OCI-LY1 (cell line): ENCODE results near the gene HARBI1.

Experiments
- H2AFZ ChIP-seq: fragments of 200-600 bp; sonication (generic), shearing (Covaris generic); 2 replicates; pipeline ENCODE4 v1.6.0; 2014; ENCODE audit warnings: antibody characterized with exemption, mild to moderate bottlenecking, low read length
- H3F3A ChIP-seq: fragments of 200-600 bp; sonication (generic), shearing (Covaris generic); 2 replicates; pipeline ENCODE4 v1.6.0; 2014; ENCODE audit warnings: mild to moderate bottlenecking, antibody characterized with exemption, low read length, moderate library complexity; ENCODE audit not compliant: insufficient read depth
- H3K27ac ChIP-seq: fragments of 200-600 bp; sonication (generic); 2 replicates; pipeline ENCODE4 v1.5.1; 2014; ENCODE audit warnings: low read length, mixed run types, mild to moderate bottlenecking, low read depth; ENCODE audit not compliant: poor library complexity, severe bottlenecking
- H3K27me3 ChIP-seq: fragments of 200-600 bp; sonication (generic); 2 replicates; pipeline ENCODE4 v1.6.0; 2014; ENCODE audit warnings: antibody characterized with exemption, mild to moderate bottlenecking, low read length, moderate library complexity; ENCODE audit not compliant: insufficient read depth
- H3K36me3 ChIP-seq: fragments of 200-600 bp; sonication (generic); 2 replicates; pipeline ENCODE4 v1.6.1; 2014; ENCODE audit warnings: mild to moderate bottlenecking, antibody characterized with exemption, low read length, moderate library complexity, mixed read lengths; ENCODE audit not compliant: insufficient read depth
- H3K4me1 ChIP-seq: fragments of 200-600 bp; sonication (generic); 2 replicates; pipeline ENCODE4 v1.5.1; 2014; ENCODE audit warnings: mild to moderate bottlenecking, low read length, moderate library complexity; ENCODE audit not compliant: insufficient read depth, severe bottlenecking
- H3K4me2 ChIP-seq: fragments of 200-600 bp; sonication (generic), shearing (Covaris generic); 2 replicates; pipeline ENCODE4 v1.6.1; 2014; ENCODE audit warnings: low read length
- H3K4me3 ChIP-seq: fragments of 200-600 bp; sonication (generic); 2 replicates; pipeline ENCODE4 v1.5.1; 2014; ENCODE audit warnings: low read length, low read depth, mild to moderate bottlenecking, mixed read lengths; ENCODE audit not compliant: poor library complexity, severe bottlenecking
- H3K79me2 ChIP-seq: fragments of 200-600 bp; shearing (Covaris generic); 2 replicates; pipeline ENCODE4 v1.6.1; 2016; ENCODE audit warnings: mixed run types, low read length, mixed read lengths; ENCODE audit not compliant: insufficient read depth
- H3K9ac ChIP-seq: fragments of 200-600 bp; sonication (generic), shearing (Covaris generic); 2 replicates; pipeline ENCODE4 v1.6.1; 2014; ENCODE audit warnings: mild to moderate bottlenecking, low read length, mixed read lengths
- H3K9me2 ChIP-seq: fragments of 200-600 bp; sonication (generic), shearing (Covaris generic); 2 replicates; pipeline ENCODE4 v1.6.1; 2014; ENCODE audit warnings: low read depth, mild to moderate bottlenecking, low read length, mixed read lengths
- H3K9me3 ChIP-seq: fragments of 200-600 bp; shearing (Covaris generic); 2 replicates; pipeline ENCODE4 v1.6.1; 2014; ENCODE audit warnings: low read length, mixed read lengths
- H4K20me1 ChIP-seq: fragments of 200-600 bp; sonication (generic), shearing (Covaris generic); 2 replicates; pipeline ENCODE4 v1.6.0; 2016; ENCODE audit warnings: mild to moderate bottlenecking, low read length; ENCODE audit not compliant: insufficient read depth
- EZH2 ChIP-seq: fragments of 200-600 bp; sonication (generic), shearing (Covaris generic); IDR thresholded peaks from 2 replicates; pipeline ENCODE4 v1.8.0; 2017; ENCODE audit warnings: borderline replicate concordance, mixed run types, mild to moderate bottlenecking, antibody characterized with exemption, low read length, moderate library complexity, mixed read lengths
- TF ChIP-seq, protein P1 (sequence below): fragments of 200-600 bp; sonication (generic), shearing (Covaris generic); IDR thresholded peaks from 2 replicates; pipeline ENCODE4 v1.5.1; 2017; ENCODE audit warnings: mild to moderate bottlenecking, antibody characterized with exemption, low read length, moderate library complexity, mixed read lengths

The HARBI1 gene

DNA sequence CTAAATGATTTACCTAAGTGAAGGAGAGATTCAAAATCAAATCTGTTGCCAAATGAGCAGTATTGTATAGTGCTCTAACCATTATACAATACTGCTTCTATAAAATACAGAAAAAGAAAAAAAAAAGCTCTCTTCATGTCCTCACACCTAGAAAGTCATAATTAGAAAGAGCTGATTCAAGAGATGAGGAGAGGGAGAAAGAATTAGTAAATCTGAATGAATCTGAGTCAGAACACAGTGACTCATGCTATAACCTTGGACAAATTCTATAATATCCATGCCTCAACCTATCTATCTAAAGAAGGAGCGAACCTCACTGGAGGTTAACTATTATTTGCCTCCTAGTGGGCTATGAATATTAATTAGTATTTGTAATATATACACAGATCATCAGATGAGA is 52.6 kb downstream of the HARBI1 start:
- 0 out of 2 replicates have a peak, but pooled peaks cover 4% of the 10 kb centered on the region for H3K9me3 ChIP-seq
- H3K27ac ChIP-seq = no peak overlapping the region
- no peak overlapping the region for H3K9ac ChIP-seq
- H3K4me1 ChIP-seq = peaks cover 29% of the 10 kb centered on the region
- TF ChIP-seq, protein P1, sequence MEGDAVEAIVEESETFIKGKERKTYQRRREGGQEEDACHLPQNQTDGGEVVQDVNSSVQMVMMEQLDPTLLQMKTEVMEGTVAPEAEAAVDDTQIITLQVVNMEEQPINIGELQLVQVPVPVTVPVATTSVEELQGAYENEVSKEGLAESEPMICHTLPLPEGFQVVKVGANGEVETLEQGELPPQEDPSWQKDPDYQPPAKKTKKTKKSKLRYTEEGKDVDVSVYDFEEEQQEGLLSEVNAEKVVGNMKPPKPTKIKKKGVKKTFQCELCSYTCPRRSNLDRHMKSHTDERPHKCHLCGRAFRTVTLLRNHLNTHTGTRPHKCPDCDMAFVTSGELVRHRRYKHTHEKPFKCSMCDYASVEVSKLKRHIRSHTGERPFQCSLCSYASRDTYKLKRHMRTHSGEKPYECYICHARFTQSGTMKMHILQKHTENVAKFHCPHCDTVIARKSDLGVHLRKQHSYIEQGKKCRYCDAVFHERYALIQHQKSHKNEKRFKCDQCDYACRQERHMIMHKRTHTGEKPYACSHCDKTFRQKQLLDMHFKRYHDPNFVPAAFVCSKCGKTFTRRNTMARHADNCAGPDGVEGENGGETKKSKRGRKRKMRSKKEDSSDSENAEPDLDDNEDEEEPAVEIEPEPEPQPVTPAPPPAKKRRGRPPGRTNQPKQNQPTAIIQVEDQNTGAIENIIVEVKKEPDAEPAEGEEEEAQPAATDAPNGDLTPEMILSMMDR = no peak
- TF ChIP-seq EZH2 = no peak
- H4K20me1 ChIP-seq = no peaks in the 10 kb centered on the region
- H3K4me3 ChIP-seq = no peak overlapping the region
- no peaks in the 10 kb centered on the region for H3K27me3 ChIP-seq
- no peak overlapping the region for H2AFZ ChIP-seq
- H3F3A ChIP-seq = no peaks in the 10 kb centered on the region
- no peaks in the 10 kb centered on the region for H3K9me2 ChIP-seq
- no peak overlapping the region for H3K4me2 ChIP-seq
- H3K79me2 ChIP-seq = peaks cover 35% of the 10 kb centered on the region
- peaks cover 3% of the 10 kb centered on the region; the same call in 1 of the 2 replicates for H3K36me3 ChIP-seq

DNA sequence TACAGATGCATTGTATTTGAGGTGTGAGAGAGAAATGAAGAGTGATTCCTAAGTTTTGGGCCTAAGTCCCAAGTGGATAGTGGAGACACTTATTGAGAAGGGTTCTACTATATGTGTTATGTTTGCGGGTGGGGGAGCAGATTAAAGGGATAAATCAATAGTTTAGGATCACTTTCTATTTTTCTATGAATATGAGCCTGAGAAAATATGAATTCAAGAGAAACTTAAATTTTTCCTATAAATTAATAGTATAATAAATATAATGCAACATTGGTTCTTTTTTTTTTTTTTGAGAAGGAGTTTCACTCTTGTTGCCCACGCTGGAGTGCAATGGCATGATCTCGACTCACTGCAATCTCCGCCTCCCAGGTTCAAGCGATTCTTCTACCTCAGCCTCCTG is 54.5 kb downstream of the HARBI1 start:
- Histone ChIP-seq H3K27me3 (no peaks in the 10 kb centered on the region), H3K9me3 (0 out of 2 replicates have a peak, but pooled peaks cover 2% of the 10 kb centered on the region), H3K9me2 (no peaks in the 10 kb centered on the region), H3K9ac (no peak overlapping the region), H3K36me3 (peaks cover under 1% of the 10 kb centered on the region; the same call in 1 of the 2 replicates), H3K4me1 (peaks cover 38% of the 10 kb centered on the region), H4K20me1 (no peaks in the 10 kb centered on the region), H3K27ac (no peak overlapping the region), H3K4me3 (no peak overlapping the region), H3K79me2 (peaks cover 42% of the 10 kb centered on the region), H3K4me2 (no peak overlapping the region), H2AFZ (no peak overlapping the region), H3F3A (no peaks in the 10 kb centered on the region)
- TF ChIP-seq, protein P1 = no peak
- no peak for TF ChIP-seq EZH2

DNA sequence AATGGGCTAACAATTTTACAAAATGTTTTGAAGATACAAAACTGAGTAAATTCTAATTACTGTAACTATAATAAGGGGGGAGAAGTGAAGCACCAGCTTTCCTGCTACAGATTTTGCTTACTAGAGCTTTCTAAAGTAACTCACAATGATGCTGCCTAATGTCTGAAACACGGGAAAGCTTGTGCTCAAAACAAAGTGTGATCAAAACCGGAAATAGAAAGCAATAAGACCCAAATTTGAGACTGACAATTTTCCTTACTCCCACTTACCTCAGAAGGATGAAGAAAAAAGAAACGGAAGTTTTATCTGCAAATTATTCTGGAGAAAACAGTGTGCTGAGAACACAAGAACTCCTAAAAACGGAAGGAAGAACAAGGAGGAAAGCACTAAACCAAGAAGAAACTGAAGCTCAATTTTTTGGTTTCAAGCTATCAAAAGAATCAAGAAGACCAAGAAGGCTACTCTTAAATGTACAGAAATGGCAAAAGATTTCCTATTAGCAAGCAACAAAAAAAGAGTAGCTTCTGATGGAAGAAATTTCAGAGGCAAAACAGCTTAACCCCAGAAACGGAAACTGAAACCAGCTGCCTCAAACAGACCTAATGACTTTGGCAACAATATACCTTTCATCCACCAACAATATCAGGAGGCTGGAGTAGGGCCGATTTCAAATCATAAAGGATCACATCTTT is 56.6 kb downstream of the HARBI1 start:
- Histone ChIP-seq H3K9ac (peak overlapping the region; percentile 48; the same call in 1 of the 2 replicates), H3K79me2 (peaks cover 49% of the 10 kb centered on the region), H2AFZ (no peak overlapping the region), H3K9me3 (no peaks in the 10 kb centered on the region), H3K4me3 (peak overlapping the region; percentile 49), H4K20me1 (no peaks in the 10 kb centered on the region), H3K9me2 (no peaks in the 10 kb centered on the region), H3K4me1 (peaks cover 44% of the 10 kb centered on the region), H3K27me3 (no peaks in the 10 kb centered on the region), H3K4me2 (peak overlapping the region; percentile 64), H3K27ac (peak overlapping the region; percentile 83), H3F3A (no peaks in the 10 kb centered on the region), H3K36me3 (no peaks in the 10 kb centered on the region)
- no peak for TF ChIP-seq EZH2
- TF ChIP-seq, protein P1 = no peak
